ENCODE data around the gene MMP10.

- TF ChIP-seq ZNF274 (IDR thresholded peaks at IDR 0.05; ENCODE audit: low read depth, low read length) (no peak), YY1 (IDR thresholded peaks at IDR 0.05; ENCODE audit: insufficient read depth, insufficient read length) (no peak), SUZ12 (IDR thresholded peaks at IDR 0.05; ENCODE audit: extremely low read depth, insufficient read depth, insufficient read length) (no peak)
These were observed 2.6 kb upstream of the MMP10 start for GRCh38 chr11:102783016-102783415.
